DOHH2 (cell line): ENCODE data around the gene GFPT2.

Source experiments
- EZH2phosphoT487 ChIP-seq: fragments of 200-600 bp; sonication (generic); IDR thresholded peaks from 2 replicates; pipeline ENCODE4 v1.6.1; 2017; ENCODE audit warnings: borderline replicate concordance, mild to moderate bottlenecking, antibody characterized with exemption, low read length, moderate library complexity, mixed read lengths
- TF ChIP-seq, protein P1 (sequence below): fragments of 200-600 bp; sonication (generic); IDR thresholded peaks from one replicate; pipeline ENCODE4 v1.5.1; 2014; ENCODE audit warnings: antibody characterized with exemption, mild to moderate bottlenecking, low read depth, low read length; ENCODE audit not compliant: poor library complexity, severe bottlenecking

- TF ChIP-seq, protein P1, sequence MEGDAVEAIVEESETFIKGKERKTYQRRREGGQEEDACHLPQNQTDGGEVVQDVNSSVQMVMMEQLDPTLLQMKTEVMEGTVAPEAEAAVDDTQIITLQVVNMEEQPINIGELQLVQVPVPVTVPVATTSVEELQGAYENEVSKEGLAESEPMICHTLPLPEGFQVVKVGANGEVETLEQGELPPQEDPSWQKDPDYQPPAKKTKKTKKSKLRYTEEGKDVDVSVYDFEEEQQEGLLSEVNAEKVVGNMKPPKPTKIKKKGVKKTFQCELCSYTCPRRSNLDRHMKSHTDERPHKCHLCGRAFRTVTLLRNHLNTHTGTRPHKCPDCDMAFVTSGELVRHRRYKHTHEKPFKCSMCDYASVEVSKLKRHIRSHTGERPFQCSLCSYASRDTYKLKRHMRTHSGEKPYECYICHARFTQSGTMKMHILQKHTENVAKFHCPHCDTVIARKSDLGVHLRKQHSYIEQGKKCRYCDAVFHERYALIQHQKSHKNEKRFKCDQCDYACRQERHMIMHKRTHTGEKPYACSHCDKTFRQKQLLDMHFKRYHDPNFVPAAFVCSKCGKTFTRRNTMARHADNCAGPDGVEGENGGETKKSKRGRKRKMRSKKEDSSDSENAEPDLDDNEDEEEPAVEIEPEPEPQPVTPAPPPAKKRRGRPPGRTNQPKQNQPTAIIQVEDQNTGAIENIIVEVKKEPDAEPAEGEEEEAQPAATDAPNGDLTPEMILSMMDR, result no peak
- TF ChIP-seq EZH2phosphoT487, result no peak
Observed at GRCh38 chr5:180304431-180305375, 48.4 kb downstream of the GFPT2 start.
